Brain pericyte (primary cell): ENCODE measurements around the gene DTD1.

Experiments
- DNase-seq: peaks from one replicate; pipeline ENCODE4 v3.0.0-alpha.2; 2012; ENCODE audit warnings: low read depth, low spot score

Gene DTD1, protein sequence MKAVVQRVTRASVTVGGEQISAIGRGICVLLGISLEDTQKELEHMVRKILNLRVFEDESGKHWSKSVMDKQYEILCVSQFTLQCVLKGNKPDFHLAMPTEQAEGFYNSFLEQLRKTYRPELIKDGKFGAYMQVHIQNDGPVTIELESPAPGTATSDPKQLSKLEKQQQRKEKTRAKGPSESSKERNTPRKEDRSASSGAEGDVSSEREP

DNA sequence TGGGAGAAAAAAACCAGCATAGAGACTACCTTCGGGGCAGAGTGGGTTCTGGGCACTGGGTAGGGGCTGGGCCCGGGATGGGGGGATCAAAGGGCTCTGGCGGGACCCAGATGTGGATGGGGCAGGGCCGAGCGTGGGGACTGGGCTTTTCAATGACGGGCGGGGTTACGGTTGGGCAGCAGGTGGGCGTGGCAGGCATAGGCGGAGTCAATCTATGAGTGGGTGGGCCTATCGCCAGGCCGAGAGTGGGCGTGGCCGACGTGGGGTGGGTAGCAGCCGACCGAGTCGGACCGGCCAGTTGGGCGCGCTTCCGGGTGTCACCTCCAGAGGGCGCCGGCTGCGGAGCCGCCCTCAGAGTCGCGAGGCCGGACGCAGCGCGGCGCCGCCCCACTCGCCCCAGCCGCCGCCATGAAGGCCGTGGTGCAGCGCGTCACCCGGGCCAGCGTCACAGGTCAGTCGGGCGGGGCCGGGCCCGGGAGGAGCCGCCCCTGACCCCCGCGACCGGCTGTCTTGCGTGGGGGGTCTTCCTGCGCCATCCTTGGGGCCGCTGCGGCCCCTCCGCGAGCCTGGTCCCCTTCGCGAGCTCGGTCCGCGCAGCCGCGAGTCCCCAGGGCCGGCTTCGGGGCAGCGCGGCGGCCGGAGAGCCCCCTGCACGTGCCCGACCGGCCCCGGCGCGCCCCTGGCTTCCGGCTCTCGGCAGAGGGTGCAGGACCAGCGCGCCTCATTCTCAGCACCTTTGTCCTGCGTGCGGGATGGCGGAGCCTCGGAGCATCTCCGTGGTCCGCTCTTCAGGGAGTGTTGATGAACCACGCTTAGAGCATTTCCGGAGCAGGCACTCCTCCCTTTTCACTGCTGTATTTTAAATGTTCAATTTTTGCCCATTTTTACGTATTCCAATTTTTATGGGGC, at the start of gene DTD1:
DTD1 (plus strand) TSS at position 390 of the 909 bp plus-strand sequence; CDS start at position 409, 19 bp downstream.
- DNase-seq: peak; percentile 21

DNA sequence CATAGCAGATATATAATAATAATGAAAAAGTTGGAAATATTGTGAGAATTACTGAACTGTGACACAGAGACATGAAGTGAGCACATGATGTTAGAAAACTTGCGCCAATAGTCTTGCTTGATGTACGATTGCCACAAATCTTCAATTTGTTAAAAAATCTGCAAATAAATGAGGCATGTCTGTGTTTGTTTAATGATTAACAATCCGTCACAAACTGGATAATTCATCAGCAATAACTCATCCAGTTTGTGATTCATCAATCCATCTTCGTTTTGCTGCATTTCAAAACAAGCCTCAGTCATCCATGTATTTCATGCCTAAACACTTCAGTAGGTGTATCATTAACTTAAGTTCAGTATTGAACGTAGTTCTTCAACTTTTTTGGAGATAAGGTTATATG, 46.1 kb upstream of the DTD1 start:
- no peak for DNase-seq

DNA sequence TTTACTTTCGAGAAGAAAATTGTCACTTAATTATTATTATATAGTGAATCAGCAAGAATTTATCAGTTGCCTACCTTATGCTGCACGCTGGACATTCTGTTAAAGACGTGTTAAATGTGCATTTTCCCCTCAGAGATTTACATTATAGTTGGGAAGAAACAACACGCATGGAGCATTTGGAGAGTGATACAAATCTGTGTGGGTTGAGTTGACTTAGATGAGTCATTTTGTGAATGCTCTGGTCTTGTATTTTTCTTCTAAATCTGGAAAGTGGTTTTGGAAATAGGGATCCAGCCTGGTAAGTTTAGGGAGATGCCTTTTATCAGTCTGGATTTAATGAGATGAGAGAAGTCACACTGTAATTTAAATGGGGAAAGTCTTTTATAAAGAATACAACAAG, 44.6 kb upstream of the DTD1 start:
- no peak for DNase-seq

DNA sequence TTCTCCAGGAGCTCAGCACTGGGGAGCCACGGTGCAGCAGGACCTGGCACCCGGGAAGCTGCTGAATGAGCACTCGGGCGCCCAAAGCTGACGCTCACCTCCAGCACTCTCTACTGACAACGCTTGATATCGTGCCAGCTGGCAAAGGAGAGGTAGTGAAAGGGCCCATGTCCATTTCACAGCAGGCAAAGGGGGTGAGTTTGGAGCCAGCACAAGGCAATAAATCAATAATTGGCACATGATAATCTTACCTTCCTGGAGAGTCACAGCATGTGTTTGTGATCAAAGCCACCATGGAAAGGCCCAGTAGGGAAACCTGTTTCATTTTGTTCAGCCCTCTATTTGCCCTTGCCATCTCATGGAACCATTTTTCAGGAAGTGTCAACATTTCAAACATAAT, 43.9 kb upstream of the DTD1 start:
- DNase-seq: no peak

DNA sequence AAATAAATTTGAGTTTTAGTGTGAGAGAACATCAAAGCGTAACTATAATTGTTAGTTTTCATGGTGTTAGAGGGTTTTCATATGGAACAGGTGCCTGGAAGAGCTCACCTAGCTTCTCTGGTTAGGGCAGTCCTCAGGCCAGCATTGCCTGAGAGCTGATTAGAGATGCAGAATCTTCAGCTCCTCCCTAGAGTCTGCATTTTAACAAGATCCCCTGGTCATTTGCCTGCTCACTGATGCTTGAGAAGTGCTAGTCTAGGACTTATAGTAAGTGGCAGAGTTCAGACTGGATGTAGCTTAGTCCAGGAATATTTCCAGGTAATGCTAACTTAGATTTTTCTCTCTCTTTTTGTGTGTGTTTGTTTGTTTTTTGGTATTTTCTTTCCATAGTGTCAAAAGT, 42.3 kb upstream of the DTD1 start:
- DNase-seq: no peak

DNA sequence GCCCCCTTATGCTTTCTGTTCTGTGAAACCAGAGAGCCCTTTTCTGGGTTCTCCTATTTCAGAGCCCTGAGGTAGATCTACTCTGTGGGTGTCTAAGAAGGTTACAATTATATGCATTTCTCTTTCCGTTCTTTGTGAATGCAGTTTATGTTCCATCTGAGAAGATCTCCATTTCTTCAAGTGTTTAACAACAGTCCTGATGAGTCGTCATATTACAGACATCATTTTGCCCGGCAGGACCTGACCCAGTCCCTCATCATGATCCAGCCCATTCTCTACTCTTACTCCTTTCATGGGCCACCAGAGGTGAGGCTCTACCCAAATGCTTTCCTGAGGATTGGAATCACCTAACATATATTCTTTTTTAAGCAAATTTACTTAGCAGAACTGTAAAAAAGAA, 39.4 kb upstream of the DTD1 start:
- no peak for DNase-seq

DNA sequence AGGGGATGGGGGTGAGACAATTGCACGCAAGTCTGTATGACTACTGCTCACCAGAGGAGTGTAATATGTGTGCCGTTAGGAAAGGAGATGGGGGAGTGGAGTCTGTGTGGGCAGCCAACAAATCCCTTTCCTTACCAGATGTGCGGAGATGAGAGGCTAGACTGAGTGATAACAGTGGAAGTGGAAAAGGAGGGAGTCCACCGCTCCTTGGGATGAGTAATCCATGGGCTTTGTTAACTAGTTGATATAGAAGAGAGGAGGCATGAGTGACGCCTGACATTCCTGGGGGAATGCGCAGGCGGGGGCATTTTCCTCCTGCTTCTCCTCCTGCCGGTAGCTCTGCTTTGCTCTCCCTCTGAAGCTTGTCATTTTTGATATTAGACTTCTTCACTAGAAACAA, 34.1 kb upstream of the DTD1 start:
- no peak for DNase-seq

DNA sequence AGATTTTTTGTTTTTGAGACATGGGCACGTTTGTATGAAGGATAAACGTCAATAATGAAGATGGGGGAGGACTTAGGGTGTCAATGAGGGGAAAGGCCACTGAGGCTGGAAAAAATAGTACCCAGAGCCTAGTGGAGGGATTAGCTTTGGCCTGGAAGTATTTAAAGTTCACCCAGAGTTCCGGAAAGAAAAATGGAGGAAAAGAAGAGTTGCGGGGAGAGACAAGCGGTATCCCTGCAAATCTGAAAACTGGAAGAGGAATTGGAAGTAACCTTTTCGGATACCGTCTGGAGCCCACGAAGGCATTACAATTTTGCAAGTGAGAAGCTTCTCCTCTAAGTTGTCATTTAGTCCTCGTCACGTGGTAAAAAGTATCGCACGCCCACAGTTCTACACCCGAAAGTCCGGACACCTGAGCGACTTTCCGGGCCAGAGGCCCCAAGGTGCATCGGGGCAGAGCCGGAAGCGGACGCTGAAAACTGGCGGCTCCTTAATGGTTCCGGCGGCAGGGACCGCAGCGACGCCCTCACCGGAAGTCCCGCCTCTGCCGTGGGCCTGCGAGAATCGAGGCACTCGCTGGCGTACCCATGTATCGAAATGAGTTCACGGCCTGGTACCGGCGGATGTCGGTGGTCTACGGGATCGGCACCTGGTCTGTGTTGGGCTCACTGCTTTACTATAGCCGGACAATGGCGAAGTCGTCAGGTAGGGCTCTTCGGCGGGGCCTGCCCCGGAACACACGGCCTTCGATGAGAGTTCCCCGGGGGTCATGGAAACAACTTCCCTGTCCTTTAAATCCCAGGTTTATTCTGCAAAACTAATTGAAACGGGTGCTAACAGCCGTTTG, 20.7 kb upstream of the DTD1 start, which contains the start of gene SMIM26:
SMIM26 (plus strand) TSS at position 541 of the 847 bp plus-strand sequence; CDS start at position 588, 47 bp downstream.
- DNase-seq: peak; percentile 70

DNA sequence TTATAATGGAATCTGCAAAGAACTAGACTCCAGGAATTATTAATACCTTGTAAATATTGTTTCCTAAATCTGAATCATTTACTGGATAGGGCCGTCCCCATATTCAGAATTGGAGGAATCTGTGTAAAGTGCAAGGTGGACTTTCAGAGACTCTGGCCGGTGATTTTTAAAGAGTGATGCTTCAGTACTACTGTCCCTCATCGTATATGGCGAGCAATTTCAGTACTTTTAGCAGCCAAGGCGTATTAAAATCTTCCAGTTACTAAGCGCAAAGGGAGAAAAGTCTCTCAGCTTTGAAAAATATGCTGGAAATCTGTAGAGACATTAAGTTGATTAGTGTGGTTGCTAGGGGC, 20.1 kb upstream of the DTD1 start:
- no peak for DNase-seq

DNA sequence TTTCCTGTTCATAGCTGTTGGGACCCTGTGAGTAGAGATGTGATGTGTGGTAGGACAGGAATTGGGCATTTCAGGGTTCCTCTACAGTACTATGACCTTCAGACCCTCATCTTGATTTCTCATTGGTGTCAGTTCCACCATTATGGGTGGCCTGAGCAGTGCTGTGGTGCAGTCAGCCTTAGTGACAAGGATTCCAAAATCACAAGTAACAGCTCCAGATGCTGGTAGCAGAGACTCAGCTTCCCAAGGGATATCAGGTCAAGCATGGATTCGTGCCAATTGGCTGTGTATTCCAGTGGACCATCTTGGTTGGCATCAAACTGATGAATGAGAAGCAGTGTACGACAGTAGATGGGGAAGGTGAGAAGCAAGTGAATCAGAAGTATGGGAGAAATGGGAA, 16.8 kb upstream of the DTD1 start:
- DNase-seq: no peak

DNA sequence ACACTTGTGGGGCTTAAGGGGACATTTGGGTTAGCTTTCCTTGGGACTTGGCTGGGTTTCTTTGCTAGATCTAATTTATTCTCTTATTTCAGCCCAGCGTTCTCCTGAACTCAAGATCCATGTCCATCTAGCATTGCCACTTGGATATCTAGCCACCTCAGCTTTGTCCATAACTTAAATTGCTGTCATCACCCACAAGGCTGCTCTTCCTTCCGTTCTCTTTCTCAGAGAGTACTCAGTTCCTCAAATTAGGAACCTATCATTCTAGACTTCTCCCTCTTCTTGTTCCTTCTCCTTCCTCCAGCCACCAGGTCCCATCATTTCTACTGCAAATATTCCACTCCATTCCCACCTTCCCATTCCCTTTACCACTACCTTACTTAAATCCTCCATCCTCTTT, 16.3 kb upstream of the DTD1 start:
- no peak for DNase-seq

DNA sequence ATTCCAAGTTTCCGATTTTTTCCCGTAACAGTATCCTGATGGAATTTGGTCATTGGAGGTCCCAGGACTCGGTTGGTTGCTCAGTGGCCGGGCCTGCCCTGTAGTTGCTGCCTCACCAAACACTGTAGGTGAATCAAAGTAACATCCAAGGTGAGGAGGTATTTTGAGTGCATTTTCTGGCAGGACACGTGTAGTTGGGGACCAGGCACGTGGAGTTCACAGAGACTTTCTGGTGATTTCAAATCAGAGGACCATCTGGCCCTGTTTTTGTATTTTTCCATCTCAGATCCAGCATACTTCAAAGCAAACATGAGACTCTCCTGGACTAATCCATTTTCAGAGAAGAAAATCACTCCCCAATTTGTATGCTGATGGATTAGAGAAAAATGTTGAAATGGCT, 9.9 kb upstream of the DTD1 start:
- no peak for DNase-seq

DNA sequence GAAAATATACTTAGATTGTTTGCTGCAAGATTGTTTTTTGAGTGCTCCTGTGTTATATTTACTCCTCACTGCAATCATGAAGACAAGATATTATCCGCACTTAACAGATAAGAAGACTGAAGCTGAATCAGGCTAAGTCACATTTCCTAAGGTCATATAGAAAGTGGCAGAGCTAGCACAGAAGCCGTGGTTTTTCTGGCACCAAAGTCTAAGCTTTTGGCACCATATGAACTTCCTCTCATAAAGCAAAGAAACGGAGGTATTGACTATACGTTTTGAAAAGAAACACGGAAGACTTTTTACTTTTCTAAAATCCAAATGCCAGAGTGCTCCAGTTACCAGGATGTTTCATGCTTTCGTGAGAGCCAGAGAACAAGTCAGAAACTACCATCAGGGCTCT, 9.3 kb upstream of the DTD1 start:
- DNase-seq: no peak

DNA sequence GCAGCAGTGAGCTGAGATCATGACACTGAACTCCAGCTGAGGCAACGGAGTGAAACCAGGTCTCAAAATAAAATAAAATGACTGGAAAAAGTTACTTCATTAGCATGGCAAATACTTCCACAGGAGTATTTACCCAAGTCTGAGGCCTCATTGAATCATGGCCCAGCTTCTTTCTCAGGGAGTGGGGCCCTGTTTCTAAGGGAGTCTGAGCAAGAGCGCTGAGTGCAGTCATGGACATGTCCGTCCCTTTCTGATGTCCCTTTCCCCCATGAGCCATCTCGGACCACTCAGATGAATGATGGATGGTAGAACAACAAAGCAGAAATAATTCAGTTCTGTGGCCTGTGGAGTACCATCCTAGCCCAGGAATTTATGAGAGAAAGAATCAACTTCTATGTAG, 7.8 kb upstream of the DTD1 start:
- no peak for DNase-seq

DNA sequence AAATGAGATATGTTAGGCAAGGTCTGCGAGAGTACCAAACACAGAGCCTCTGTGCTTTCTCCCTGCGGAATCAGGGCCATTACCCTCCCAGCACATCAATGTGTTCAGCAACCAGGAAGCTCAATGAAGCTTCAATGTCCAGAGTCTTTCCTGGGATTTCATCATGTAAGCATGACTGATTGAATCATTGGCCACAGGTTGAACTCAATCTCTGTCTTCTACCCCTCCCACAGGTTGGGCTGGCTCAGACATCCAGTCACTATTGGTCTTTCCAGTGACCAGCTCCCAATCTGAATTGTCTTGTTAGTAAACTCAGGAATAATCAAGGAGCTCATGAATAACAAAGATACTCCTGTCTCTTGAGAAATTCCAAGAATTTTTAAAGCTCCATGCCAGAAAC, 2.7 kb upstream of the DTD1 start:
- no peak for DNase-seq

DNA sequence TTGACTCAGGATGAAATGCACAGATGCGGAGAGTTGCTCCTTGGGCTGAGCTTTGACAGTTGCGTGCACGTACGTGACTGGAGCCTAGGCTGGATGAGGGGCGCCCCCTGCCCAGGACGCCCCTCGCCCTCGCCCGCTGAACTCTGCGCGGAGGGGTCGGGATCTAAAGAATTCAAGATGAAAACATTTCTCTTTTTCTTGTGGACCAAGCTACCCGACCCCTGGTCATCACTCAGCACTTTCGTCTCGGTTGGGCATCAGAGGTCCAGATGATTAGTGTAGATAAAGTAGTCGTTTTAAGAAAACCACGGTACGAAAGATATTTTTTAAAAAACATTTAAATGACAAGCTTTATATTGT, 700 bp downstream of the DTD1 start:
- DNase-seq: no peak

DNA sequence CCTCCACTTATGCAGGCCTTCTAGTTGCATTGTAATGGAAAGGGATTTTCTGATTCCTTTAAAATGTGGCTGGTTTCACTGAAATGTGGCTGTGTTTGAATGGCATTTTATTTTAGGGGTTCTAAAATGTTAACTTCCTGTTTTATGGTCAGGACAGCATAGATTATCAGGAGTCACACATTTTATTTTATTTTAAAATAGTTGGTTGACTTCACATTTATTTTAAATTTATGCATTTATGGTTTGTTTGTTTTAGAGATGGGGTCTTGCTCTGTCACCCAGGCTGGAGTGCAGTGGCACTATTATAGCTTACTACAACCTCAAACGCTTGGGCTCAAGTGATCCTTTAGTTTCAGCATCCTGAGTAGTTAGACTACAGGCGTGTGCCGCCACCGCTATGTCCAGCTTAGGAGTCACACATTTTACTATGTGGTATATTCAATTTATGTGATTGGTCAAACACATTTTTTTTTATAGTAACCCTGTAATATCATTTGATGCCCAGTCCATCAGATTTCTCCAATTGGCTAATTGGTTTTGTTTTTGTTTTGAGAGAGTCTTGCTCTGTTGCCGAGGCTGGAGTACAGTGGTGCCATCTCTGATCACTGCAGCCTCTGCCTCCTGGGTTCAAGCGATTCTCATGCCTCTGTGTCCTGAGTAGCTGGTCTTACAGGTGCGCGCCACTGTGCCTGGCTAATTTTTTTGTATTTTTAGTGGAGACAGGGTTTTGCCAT, 2.3 kb downstream of the DTD1 start:
- no peak for DNase-seq

DNA sequence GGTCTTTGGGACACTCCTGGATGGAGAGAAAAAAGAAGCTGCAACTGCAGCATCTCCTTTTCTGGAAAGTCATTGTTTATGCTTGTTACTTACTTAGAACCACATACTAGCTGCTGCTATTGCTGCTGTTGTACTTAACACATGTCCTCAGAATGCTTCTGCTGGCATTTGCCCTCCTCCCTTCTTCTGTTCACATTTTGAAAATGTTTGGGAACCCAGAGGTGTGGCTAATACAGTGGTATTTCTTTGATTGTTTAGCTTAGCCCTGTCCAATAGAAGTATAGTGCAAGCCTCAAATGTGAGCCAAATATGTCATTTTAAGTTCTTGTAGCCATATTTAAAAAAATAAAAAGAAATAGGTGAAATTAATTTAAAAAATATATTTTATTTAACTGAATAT, 8.4 kb downstream of the DTD1 start:
- DNase-seq: no peak

DNA sequence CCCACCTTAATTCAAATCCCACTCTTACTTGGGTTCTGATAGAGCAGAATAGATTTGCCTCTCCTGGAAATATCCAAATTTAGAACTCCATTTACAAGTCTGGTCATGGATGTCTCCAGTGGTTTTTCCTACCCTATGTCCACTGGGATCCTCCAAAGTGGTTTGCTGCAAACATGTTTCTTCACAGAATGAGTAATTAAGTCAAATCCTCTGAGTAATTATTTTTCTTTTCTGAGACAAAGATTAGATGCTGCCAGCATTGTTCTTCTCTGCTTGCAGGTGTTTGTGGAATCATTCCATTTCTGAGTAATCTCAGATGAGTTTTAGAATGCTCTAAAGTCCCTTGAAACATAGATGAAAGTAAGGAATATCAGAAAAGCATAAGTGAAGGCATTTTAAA, 21.9 kb downstream of the DTD1 start:
- no peak for DNase-seq

DNA sequence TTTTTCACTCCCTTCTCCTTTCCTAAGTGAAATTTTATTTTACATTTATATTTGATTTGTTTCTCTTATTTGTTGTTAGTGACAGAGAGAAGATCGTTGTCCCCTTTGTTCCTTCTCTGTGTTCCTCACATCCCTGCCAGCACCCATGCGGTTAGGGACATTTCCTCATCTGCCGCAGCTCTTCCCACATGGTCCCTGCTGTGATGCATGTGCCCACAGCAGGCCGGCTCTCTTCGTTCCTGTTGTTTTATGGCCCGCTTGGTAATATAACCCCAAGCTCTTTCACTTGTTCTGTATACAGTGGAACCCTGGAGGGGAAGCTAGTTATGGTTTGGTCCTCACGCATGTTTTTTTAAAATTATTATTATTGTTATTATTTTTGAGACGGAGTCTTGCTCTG, 23.6 kb downstream of the DTD1 start:
- DNase-seq: no peak

DNA sequence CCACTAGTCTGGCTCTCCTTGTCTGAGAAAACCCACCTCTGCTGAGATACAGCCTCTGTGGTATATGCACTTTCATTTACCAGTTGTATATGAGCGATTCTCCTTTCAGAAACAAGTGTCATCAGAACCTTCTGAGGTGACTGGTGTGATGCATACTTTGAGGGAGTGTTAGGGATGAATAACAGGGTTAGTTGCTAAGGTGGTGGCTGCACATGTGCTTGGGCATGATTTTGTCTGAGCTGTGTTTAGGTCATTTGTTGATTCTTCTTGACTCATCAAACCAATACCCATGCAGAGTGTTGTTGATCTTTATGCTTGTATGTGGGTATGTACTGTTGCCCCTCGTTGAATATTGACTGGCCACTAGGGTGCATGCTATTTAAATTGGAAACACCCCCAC, 25.7 kb downstream of the DTD1 start:
- DNase-seq: no peak

DNA sequence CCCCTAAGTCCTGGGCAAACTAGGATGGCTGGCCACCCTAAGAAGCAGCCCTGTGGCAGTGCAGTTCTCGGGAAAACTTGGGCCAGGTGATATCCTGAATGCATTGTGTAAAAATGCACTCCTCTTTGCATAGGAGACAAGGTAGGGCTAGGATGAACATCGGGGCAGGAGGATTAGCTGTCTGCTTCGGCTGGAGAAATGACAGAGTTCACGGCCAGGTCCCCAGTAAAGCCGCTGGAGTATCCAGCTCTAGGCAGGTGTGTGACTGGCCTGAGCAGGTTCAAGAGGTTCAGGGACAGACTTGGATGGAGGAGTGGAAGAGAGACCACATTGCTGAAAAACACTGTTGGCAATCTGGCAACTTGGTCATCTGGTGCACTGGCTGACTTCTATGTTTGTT, 26.4 kb downstream of the DTD1 start:
- no peak for DNase-seq
